HepG2 (cell line): ENCODE results near the gene COA1. TPM values are rescaled to one million over a fixed set of nuclear protein-coding genes. Genes with fewer than 3 reads are reported as not detected.

Experiments used
- BORCS8-MEF2B ChIP-seq: sonication (generic); formaldehyde crosslinking; IDR thresholded peaks from 2 replicates; pipeline ENCODE4 v1.8.0; 2022; ENCODE audit warnings: mild to moderate bottlenecking, missing genetic modification reagents
- GABPA ChIP-seq, 2 experiments: IDR thresholded peaks; 2 replicates each; pipeline ENCODE4 v1.6.1; 2011 to 2016; ENCODE audit warnings: low read depth in 2 of 2, low read length in 1 of 2, missing biosample characterization in 1 of 2, missing genetic modification characterization in 1 of 2
- GATA4 ChIP-seq: sonication (generic); IDR thresholded peaks from 2 replicates; pipeline ENCODE4 v1.6.1; 2016; ENCODE audit warnings: antibody characterized with exemption, low read depth, borderline replicate concordance
- HDAC2 ChIP-seq: sonication (generic); formaldehyde crosslinking; IDR thresholded peaks from 2 replicates; pipeline ENCODE4 v1.4.0; 2020; ENCODE audit warnings: missing genetic modification reagents
- IRF2 ChIP-seq: IDR thresholded peaks from 2 replicates; pipeline ENCODE4 v1.6.1; 2018; ENCODE audit warnings: missing genetic modification reagents, missing compliant biosample characterization
- LCORL ChIP-seq, 2 experiments: fragments of 450-650 bp in 1 of 2; sonication (generic) in 1 of 2; formaldehyde crosslinking in 1 of 2; IDR thresholded peaks; 2 replicates each; pipeline versions ENCODE4 v1.5.0 to v1.6.1; 2017 to 2020; ENCODE audit warnings: antibody characterized with exemption in 1 of 2, missing genetic modification reagents in 1 of 2
- NR2F1 ChIP-seq, 2 experiments: fragments of 450-650 bp in 1 of 2; formaldehyde crosslinking in 1 of 2; IDR thresholded peaks; 2 replicates each; pipeline versions ENCODE4 v1.5.0 to v1.6.1; 2016 to 2020; ENCODE audit warnings: mild to moderate bottlenecking in 1 of 2, missing compliant biosample characterization in 1 of 2, missing genetic modification reagents in 1 of 2, moderate library complexity in 1 of 2
- NR2F2 ChIP-seq: IDR thresholded peaks from 2 replicates; pipeline ENCODE4 v1.6.1; 2012; ENCODE audit warnings: low read depth, inconsistent platforms, borderline replicate concordance
- PHB2 ChIP-seq: fragments of 450-650 bp; IDR thresholded peaks from 2 replicates; pipeline ENCODE4 v1.6.1; 2018; ENCODE audit not compliant: partially characterized antibody
- RFX1 ChIP-seq: fragments of 450-650 bp; IDR thresholded peaks from 2 replicates; pipeline ENCODE4 v1.6.1; 2017
- RXRB ChIP-seq: IDR thresholded peaks from 2 replicates; pipeline ENCODE4 v1.6.1; 2016; ENCODE audit warnings: borderline replicate concordance, missing genetic modification reagents, missing compliant biosample characterization
- TP53 ChIP-seq: sonication (generic); formaldehyde crosslinking; conservative IDR thresholded peaks from 2 replicates; pipeline ENCODE4 v1.4.0; 2020; ENCODE audit warnings: missing genetic modification reagents
- ZFP36L1 ChIP-seq: sonication (generic); formaldehyde crosslinking; IDR thresholded peaks from 2 replicates; pipeline ENCODE4 v1.8.0; 2022; ENCODE audit warnings: mild to moderate bottlenecking, missing genetic modification reagents, moderate library complexity
- ZMYM4 ChIP-seq: sonication (generic); formaldehyde crosslinking; IDR thresholded peaks from 2 replicates; pipeline ENCODE4 v1.8.1; 2023; ENCODE audit warnings: mild to moderate bottlenecking, missing genetic modification reagents
- ZNF335 ChIP-seq: sonication (generic); formaldehyde crosslinking; IDR thresholded peaks from 2 replicates; pipeline ENCODE4 v1.4.0; 2020; ENCODE audit warnings: missing genetic modification reagents
- ZNF337 ChIP-seq: sonication (generic); formaldehyde crosslinking; IDR thresholded peaks from 2 replicates; pipeline ENCODE4 v1.5.1; 2020; ENCODE audit warnings: missing genetic modification reagents, low read depth, mild to moderate bottlenecking, borderline replicate concordance
- ZNF564 ChIP-seq: sonication (generic); formaldehyde crosslinking; IDR thresholded peaks from 2 replicates; pipeline ENCODE4 v1.8.1; 2023; ENCODE audit warnings: mild to moderate bottlenecking, missing genetic modification reagents
- ZNF670 ChIP-seq: sonication (generic); formaldehyde crosslinking; IDR thresholded peaks from 2 replicates; pipeline ENCODE4 v1.8.0; 2022; ENCODE audit warnings: mild to moderate bottlenecking, missing genetic modification reagents, borderline replicate concordance
- ZNF841 ChIP-seq: sonication (generic); formaldehyde crosslinking; IDR thresholded peaks from 2 replicates; pipeline ENCODE4 v1.8.1; 2023; ENCODE audit warnings: missing genetic modification reagents, borderline replicate concordance
- polyA plus RNA-seq, 8 experiments: library from polyadenylated mRNA; depleted of rRNA in 3 of 8; stranded (reverse) in 7 of 8; unstranded in 1 of 8; fragments of >200 nt; fragmentation: Illumina TruSeq in 4 of 8; extraction: Trizol in 4 of 8; gene quantifications; 2 replicates each; pipeline versions ENCODE4 v1.2.1 to v1.2.3, GENCODE V29; 2011 to 2016; ENCODE audit warnings: low read depth in 4 of 8, missing spikeins in 1 of 8, mixed read lengths in 1 of 8; ENCODE audit not compliant: insufficient read depth in 1 of 8
- total RNA-seq, 5 experiments: library from RNA; depleted of rRNA; stranded (reverse); fragments of >200 nt; fragmentation: Illumina TruSeq; extraction: Trizol; gene quantifications; 2 replicates each; pipeline ENCODE4 v1.2.3, GENCODE V29; 2016; ENCODE audit warnings: low read depth in 1 of 5
- TF ChIP-seq, protein P1 (sequence below): sonication (generic); formaldehyde crosslinking; IDR thresholded peaks from 2 replicates; pipeline ENCODE4 v1.4.0; 2020; ENCODE audit warnings: missing genetic modification reagents, mild to moderate bottlenecking, borderline replicate concordance
- TF ChIP-seq, protein P2 (sequence below): IDR thresholded peaks from 2 replicates; pipeline ENCODE4 v1.6.1; 2016; ENCODE audit warnings: mild to moderate bottlenecking
- TF ChIP-seq, protein P3 (sequence below): sonication (generic); formaldehyde crosslinking; IDR thresholded peaks from 2 replicates; pipeline ENCODE4 v1.4.0; 2020; ENCODE audit warnings: missing genetic modification reagents

COA1 gene
- total and polyA plus RNA-seq, 2 of the 13 experiments (the other 11 are each of a cell fraction or from before 2014, with no cell fraction given) = 33.2 to 65.7 TPM

DNA sequence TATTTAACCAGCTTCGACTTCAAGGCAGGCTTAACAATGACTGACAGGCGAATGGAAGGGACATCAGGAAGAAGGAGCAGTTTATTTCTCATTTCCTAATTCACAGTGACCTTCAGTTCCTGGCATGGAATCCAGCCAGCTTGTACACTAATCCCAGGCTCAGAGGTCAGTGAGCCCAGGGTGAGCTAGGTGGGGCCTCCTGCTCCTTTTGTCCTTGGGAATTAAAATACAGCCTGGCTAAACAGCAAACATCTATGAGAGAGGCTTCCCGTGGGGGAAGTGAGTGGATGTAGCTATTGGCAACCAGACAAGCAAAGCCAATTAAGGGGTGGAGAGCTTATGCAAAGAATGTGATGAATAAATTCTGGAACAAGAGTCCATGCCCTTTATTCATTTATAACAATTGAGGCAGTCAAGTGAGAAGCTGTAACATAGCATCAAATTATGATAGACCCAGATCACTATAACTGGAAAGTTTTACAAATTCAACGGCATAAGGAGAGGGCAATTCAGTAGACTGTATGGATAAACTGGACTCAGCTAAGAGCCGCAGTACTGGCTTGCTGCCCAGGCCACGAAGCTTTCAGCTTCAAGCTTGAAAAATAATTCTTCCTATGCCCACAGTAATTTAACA is 89.3 kb downstream of the COA1 start (continued):
- TF ChIP-seq ZNF841 (CRISPR knock-in tag) = no peak
- TF ChIP-seq ZNF670 (CRISPR knock-in tag) = peak; percentile 33; the same call in 1 of the 2 replicates
- TF ChIP-seq, protein P1, sequence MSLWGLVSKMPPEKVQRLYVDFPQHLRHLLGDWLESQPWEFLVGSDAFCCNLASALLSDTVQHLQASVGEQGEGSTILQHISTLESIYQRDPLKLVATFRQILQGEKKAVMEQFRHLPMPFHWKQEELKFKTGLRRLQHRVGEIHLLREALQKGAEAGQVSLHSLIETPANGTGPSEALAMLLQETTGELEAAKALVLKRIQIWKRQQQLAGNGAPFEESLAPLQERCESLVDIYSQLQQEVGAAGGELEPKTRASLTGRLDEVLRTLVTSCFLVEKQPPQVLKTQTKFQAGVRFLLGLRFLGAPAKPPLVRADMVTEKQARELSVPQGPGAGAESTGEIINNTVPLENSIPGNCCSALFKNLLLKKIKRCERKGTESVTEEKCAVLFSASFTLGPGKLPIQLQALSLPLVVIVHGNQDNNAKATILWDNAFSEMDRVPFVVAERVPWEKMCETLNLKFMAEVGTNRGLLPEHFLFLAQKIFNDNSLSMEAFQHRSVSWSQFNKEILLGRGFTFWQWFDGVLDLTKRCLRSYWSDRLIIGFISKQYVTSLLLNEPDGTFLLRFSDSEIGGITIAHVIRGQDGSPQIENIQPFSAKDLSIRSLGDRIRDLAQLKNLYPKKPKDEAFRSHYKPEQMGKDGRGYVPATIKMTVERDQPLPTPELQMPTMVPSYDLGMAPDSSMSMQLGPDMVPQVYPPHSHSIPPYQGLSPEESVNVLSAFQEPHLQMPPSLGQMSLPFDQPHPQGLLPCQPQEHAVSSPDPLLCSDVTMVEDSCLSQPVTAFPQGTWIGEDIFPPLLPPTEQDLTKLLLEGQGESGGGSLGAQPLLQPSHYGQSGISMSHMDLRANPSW = 0 out of 2 replicates have a peak, but pooled peaks have one; percentile 54
- TF ChIP-seq GATA4 = peak; percentile 28; the same call in 1 of the 2 replicates
- TF ChIP-seq NR2F1 (CRISPR knock-in tag; IDR thresholded peaks at IDR 0.05) = peak; percentile 76 to 88
- TF ChIP-seq, protein P2, sequence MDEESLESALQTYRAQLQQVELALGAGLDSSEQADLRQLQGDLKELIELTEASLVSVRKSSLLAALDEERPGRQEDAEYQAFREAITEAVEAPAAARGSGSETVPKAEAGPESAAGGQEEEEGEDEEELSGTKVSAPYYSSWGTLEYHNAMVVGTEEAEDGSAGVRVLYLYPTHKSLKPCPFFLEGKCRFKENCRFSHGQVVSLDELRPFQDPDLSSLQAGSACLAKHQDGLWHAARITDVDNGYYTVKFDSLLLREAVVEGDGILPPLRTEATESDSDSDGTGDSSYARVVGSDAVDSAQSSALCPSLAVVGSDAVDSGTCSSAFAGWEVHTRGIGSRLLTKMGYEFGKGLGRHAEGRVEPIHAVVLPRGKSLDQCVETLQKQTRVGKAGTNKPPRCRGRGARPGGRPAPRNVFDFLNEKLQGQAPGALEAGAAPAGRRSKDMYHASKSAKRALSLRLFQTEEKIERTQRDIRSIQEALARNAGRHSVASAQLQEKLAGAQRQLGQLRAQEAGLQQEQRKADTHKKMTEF (CRISPR knock-in tag) = peak; percentile 86
- TF ChIP-seq IRF2 (CRISPR knock-in tag) = peak; percentile 85; the same call in 1 of the 2 replicates
- TF ChIP-seq ZNF564 (CRISPR knock-in tag) = no peak
- TF ChIP-seq, protein P3, sequence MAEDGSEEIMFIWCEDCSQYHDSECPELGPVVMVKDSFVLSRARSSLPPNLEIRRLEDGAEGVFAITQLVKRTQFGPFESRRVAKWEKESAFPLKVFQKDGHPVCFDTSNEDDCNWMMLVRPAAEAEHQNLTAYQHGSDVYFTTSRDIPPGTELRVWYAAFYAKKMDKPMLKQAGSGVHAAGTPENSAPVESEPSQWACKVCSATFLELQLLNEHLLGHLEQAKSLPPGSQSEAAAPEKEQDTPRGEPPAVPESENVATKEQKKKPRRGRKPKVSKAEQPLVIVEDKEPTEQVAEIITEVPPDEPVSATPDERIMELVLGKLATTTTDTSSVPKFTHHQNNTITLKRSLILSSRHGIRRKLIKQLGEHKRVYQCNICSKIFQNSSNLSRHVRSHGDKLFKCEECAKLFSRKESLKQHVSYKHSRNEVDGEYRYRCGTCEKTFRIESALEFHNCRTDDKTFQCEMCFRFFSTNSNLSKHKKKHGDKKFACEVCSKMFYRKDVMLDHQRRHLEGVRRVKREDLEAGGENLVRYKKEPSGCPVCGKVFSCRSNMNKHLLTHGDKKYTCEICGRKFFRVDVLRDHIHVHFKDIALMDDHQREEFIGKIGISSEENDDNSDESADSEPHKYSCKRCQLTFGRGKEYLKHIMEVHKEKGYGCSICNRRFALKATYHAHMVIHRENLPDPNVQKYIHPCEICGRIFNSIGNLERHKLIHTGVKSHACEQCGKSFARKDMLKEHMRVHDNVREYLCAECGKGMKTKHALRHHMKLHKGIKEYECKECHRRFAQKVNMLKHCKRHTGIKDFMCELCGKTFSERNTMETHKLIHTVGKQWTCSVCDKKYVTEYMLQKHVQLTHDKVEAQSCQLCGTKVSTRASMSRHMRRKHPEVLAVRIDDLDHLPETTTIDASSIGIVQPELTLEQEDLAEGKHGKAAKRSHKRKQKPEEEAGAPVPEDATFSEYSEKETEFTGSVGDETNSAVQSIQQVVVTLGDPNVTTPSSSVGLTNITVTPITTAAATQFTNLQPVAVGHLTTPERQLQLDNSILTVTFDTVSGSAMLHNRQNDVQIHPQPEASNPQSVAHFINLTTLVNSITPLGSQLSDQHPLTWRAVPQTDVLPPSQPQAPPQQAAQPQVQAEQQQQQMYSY = peak; percentile 85; the same call in 1 of the 2 replicates
- no peak for TF ChIP-seq GABPA (IDR thresholded peaks at IDR 0.05; ENCODE audit: low read depth, low read length)
- TF ChIP-seq GABPA (CRISPR knock-in tag; IDR thresholded peaks at IDR 0.05; ENCODE audit: low read depth) = peak; percentile 63; the same call in 1 of the 2 replicates
- no peak for TF ChIP-seq PHB2
- TF ChIP-seq ZNF337 (CRISPR knock-in tag) = no peak
- TF ChIP-seq HDAC2 (CRISPR knock-in tag) = peak; percentile 95
- TF ChIP-seq ZFP36L1 = peak; percentile 63; the same call in 1 of the 2 replicates
- TF ChIP-seq ZNF335 (CRISPR knock-in tag) = peak; percentile 40; the same call in 1 of the 2 replicates
- peak; percentile 93 for TF ChIP-seq RXRB (CRISPR knock-in tag)
- TF ChIP-seq TP53 = 0 out of 2 replicates have a peak, but pooled peaks have one; percentile 58
- peak; percentile 44; the same call in 1 of the 2 replicates for TF ChIP-seq LCORL (IDR thresholded peaks at IDR 0.05)
- TF ChIP-seq LCORL (CRISPR knock-in tag; IDR thresholded peaks at IDR 0.05) = peak; percentile 94
- peak; percentile 95 for TF ChIP-seq ZMYM4 (CRISPR knock-in tag)
- TF ChIP-seq NR2F2 = peak; percentile 82
- peak; percentile 12; the same call in 1 of the 2 replicates for TF ChIP-seq BORCS8-MEF2B (CRISPR knock-in tag)
- TF ChIP-seq RFX1 = peak; percentile 91
